Measurements from ENCODE around the gene NAT8. TPM values are rescaled to one million over a fixed set of nuclear protein-coding genes. Genes with fewer than 3 reads are reported as not detected.
"Not testable (repeated sequence)": the region's sequence is repeated elsewhere in the genome, so short reads cannot be mapped to it uniquely, and the experiment has no call there.

NAT8 gene
- polyA plus RNA-seq, 1 donor (not counting 4 experiments of a cell fraction or from before 2014, with no cell fraction given) = not detected

DNA sequence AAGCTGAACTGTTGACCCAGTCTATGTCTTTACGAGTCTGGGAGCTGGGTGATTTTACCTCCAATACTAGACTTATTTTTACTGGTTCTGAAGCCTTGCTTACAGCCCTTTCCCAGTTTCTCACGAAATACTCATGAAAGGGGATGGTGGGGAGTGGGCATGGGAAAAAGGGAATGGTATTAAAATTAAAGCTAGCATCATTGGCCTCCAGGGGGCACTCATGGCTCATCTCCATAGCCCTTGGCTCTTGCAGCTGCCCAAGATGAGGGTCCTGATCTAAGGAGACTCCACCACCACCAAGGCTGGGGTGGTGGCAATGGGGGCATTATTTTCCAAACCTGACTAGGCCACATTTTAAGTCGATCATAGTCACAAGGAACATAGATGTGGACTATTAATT lies 22.3 kb downstream of the NAT8 start:
- TF ChIP-seq, protein P1, sequence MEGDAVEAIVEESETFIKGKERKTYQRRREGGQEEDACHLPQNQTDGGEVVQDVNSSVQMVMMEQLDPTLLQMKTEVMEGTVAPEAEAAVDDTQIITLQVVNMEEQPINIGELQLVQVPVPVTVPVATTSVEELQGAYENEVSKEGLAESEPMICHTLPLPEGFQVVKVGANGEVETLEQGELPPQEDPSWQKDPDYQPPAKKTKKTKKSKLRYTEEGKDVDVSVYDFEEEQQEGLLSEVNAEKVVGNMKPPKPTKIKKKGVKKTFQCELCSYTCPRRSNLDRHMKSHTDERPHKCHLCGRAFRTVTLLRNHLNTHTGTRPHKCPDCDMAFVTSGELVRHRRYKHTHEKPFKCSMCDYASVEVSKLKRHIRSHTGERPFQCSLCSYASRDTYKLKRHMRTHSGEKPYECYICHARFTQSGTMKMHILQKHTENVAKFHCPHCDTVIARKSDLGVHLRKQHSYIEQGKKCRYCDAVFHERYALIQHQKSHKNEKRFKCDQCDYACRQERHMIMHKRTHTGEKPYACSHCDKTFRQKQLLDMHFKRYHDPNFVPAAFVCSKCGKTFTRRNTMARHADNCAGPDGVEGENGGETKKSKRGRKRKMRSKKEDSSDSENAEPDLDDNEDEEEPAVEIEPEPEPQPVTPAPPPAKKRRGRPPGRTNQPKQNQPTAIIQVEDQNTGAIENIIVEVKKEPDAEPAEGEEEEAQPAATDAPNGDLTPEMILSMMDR (optimal IDR thresholded peaks at IDR 0.05 in 1 of 3, IDR thresholded peaks at IDR 0.05 in 1 of 3, conservative IDR thresholded peaks at IDR 0.05 in 1 of 3; ENCODE audit: extremely low read depth in 1 of 3, insufficient read depth in 2 of 3, low read length in 3 of 3) = peak; percentile 7 to 31 (median 19)
- H4K20me1 ChIP-seq (ENCODE audit: control insufficient read depth, extremely low read depth, insufficient read depth, low read length) = not testable (repeated sequence)

DNA sequence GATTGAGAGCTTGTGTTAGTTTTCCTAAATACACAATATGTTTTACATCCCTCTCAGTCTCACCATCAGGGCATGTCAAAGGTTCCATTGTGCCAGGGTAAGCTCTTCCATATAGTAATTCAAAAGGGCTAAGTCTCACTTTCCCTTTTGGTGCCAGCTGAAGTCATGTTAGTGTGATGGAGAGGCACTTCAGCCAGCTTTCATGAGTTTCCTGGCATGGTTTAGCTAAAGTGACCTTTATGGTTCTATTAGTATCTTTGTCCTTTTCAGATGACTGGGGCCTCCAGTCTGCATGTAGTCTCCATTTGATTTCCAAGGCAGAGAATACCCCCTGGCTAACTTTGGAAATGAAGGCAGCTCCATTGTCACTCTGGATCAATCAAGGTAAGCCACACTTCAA lies 27.2 kb downstream of the NAT8 start:
- TF ChIP-seq EZH2 (IDR thresholded peaks at IDR 0.05; ENCODE audit: low read length) = no peak
- TF ChIP-seq, protein P1 (optimal IDR thresholded peaks at IDR 0.05 in 1 of 3, IDR thresholded peaks at IDR 0.05 in 1 of 3, conservative IDR thresholded peaks at IDR 0.05 in 1 of 3; ENCODE audit: extremely low read depth in 1 of 3, insufficient read depth in 2 of 3, low read length in 3 of 3) = no peak
- dilution Hi-C loops (cut with MboI; ENCODE audit: extremely low pct_ligation_motif_present, low sequenced_read_pairs) = no loop called here

More for the DNA sequence above, 22.3 kb downstream of the NAT8 start:
- dilution Hi-C loops (cut with MboI; ENCODE audit: extremely low pct_ligation_motif_present, low sequenced_read_pairs); H3K9me3 ChIP-seq (ENCODE audit: control insufficient read depth, low read depth, low read length); H3K9ac ChIP-seq (ENCODE audit: control insufficient read depth, extremely low read depth, insufficient read depth, low read length); DNase-seq (ENCODE audit: low read depth, low spot score); H3K4me2 ChIP-seq (ENCODE audit: control insufficient read depth, extremely low read depth, insufficient read depth, low read depth, low read length); H3K79me2 ChIP-seq (ENCODE audit: control insufficient read depth, insufficient read depth, low read length); H3K27ac ChIP-seq (ENCODE audit: control insufficient read depth, insufficient read depth, low read length); H3K36me3 ChIP-seq (ENCODE audit: control insufficient read depth in 2 of 2, extremely low read depth in 1 of 2, insufficient read depth in 2 of 2, low read length in 2 of 2); H3K27me3 ChIP-seq (ENCODE audit: control insufficient read depth, extremely low read depth, insufficient read depth, low read length); H3K4me3 ChIP-seq (ENCODE audit: control insufficient read depth in 2 of 3, extremely low read depth in 1 of 3, insufficient read depth in 2 of 3, low read depth in 1 of 3, low read length in 3 of 3); H3K4me1 ChIP-seq (ENCODE audit: control insufficient read depth, extremely low read depth, insufficient read depth, low read length); H2AFZ ChIP-seq (ENCODE audit: control insufficient read depth, low read length); FAIRE-seq; H3K9me1 ChIP-seq (ENCODE audit: control insufficient read depth, extremely low read depth, insufficient read depth, low read length): not testable (repeated sequence)

More for the DNA sequence above, 27.2 kb downstream of the NAT8 start:
- H4K20me1 ChIP-seq (ENCODE audit: control insufficient read depth, extremely low read depth, insufficient read depth, low read length) = no peaks in the 10 kb centered on the region
- H3K27me3 ChIP-seq (ENCODE audit: control insufficient read depth, extremely low read depth, insufficient read depth, low read length) = no peaks in the 10 kb centered on the region
- no peak overlapping the region for H3K4me3 ChIP-seq (ENCODE audit: control insufficient read depth in 2 of 3, extremely low read depth in 1 of 3, insufficient read depth in 2 of 3, low read depth in 1 of 3, low read length in 3 of 3)
- DNase-seq (ENCODE audit: low read depth, low spot score) (no peak), FAIRE-seq (no peak)
- H3K4me1 ChIP-seq (ENCODE audit: control insufficient read depth, extremely low read depth, insufficient read depth, low read length) = no peaks in the 10 kb centered on the region
- no peaks in the 10 kb centered on the region for H3K79me2 ChIP-seq (ENCODE audit: control insufficient read depth, insufficient read depth, low read length)
- H3K36me3 ChIP-seq (ENCODE audit: control insufficient read depth in 2 of 2, extremely low read depth in 1 of 2, insufficient read depth in 2 of 2, low read length in 2 of 2) = no peaks in the 10 kb centered on the region
- H3K9ac ChIP-seq (ENCODE audit: control insufficient read depth, extremely low read depth, insufficient read depth, low read length) = no peak overlapping the region
- no peak overlapping the region for H3K27ac ChIP-seq (ENCODE audit: control insufficient read depth, insufficient read depth, low read length)
- no peaks in the 10 kb centered on the region for H3K9me3 ChIP-seq (ENCODE audit: control insufficient read depth, low read depth, low read length)
- H3K4me2 ChIP-seq (ENCODE audit: control insufficient read depth, extremely low read depth, insufficient read depth, low read depth, low read length) = no peak overlapping the region
- no peak overlapping the region for H2AFZ ChIP-seq (ENCODE audit: control insufficient read depth, low read length)
- H3K9me1 ChIP-seq (ENCODE audit: control insufficient read depth, extremely low read depth, insufficient read depth, low read length) = no peaks in the 10 kb centered on the region
